ENCODE data around the gene HLA-B.

DNA sequence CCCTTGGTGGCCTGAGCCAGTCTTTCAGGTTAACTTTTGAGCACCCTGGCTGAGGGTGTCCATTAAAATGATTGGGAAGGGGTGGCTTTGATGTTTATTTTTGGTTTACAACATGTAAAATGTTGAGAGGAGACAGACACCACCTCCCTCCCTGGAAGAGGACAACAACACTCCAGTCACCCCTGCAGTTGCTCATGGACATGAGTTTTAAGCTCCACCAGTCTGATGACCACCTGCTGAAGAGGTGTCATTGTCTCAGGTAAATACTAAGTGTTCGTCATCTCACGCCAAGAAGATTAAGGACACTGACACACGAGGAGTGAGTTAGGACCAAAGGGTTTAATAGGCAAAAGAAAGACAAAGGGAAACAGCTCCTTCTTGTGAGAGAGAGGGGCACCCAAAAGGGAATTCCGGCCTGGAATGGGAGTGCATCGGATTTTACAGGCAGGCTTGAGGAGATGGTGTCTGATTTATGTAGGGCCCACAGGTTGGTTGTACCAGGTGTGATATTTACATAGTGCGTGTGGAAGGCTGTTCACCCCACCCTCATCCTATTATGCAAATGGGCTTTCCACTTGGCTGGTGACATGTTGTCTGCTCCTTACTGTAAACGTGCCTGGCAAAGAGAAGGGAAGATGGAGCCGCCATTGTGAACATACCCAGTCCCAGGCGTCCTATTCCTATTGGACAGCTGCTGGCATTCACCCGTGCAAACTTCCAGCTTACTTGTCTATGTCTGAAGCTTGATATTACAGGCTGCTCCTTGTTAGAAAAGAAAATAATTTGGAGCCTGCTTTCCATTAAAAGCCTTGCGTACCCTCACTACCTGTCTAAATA lies 6.6 kb downstream of the HLA-B start:
- TF ChIP-seq CEBPB (IDR thresholded peaks at IDR 0.05) (no peak), EP300 (IDR thresholded peaks at IDR 0.05) (no peak), KDM5A (IDR thresholded peaks at IDR 0.05) (no peak)
- TF ChIP-seq, protein P1, sequence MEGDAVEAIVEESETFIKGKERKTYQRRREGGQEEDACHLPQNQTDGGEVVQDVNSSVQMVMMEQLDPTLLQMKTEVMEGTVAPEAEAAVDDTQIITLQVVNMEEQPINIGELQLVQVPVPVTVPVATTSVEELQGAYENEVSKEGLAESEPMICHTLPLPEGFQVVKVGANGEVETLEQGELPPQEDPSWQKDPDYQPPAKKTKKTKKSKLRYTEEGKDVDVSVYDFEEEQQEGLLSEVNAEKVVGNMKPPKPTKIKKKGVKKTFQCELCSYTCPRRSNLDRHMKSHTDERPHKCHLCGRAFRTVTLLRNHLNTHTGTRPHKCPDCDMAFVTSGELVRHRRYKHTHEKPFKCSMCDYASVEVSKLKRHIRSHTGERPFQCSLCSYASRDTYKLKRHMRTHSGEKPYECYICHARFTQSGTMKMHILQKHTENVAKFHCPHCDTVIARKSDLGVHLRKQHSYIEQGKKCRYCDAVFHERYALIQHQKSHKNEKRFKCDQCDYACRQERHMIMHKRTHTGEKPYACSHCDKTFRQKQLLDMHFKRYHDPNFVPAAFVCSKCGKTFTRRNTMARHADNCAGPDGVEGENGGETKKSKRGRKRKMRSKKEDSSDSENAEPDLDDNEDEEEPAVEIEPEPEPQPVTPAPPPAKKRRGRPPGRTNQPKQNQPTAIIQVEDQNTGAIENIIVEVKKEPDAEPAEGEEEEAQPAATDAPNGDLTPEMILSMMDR (IDR thresholded peaks at IDR 0.05), result no peak
- TF ChIP-seq, protein P2, sequence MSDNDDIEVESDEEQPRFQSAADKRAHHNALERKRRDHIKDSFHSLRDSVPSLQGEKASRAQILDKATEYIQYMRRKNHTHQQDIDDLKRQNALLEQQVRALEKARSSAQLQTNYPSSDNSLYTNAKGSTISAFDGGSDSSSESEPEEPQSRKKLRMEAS (IDR thresholded peaks at IDR 0.05), result no peak
- TF ChIP-seq, protein P3, sequence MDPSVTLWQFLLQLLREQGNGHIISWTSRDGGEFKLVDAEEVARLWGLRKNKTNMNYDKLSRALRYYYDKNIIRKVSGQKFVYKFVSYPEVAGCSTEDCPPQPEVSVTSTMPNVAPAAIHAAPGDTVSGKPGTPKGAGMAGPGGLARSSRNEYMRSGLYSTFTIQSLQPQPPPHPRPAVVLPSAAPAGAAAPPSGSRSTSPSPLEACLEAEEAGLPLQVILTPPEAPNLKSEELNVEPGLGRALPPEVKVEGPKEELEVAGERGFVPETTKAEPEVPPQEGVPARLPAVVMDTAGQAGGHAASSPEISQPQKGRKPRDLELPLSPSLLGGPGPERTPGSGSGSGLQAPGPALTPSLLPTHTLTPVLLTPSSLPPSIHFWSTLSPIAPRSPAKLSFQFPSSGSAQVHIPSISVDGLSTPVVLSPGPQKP (IDR thresholded peaks at IDR 0.05; ENCODE audit: low read depth, low read length), result no peak

Data from A549 (cell line).